Hematopoietic multipotent progenitor cell (in vitro differentiated cells): Measurements from ENCODE around the gene ZDHHC13. TPM values are rescaled to one million over a fixed set of nuclear protein-coding genes. Genes with fewer than 3 reads are reported as not detected.
A peak's percentile ranks its signal among the peaks of the same experiment; 100 is the strongest.

Experiments
- DNase-seq, 3 donors: peaks; one replicate each; pipeline ENCODE4 v3.0.0-alpha.2; 2011 to 2015; ENCODE audit warnings: low read depth in 2 of 3, low spot score in 2 of 3
- total RNA-seq: library from RNA; depleted of rRNA; stranded (reverse); fragments of >200 nt; gene quantifications from one replicate; pipeline ENCODE4 v1.2.3, GENCODE V29; 2012

Gene ZDHHC13
- total RNA-seq, 1 donor, result 12.9 TPM

GRCh38 chr11:19163617-19164016 lies 46.6 kb downstream of the ZDHHC13 start:
- peak in 2 of 3 donors; percentile 5 to 34 for DNase-seq

- no peak for DNase-seq
These were observed 47.4 kb downstream of the ZDHHC13 start for GRCh38 chr11:19164230-19164855.

GRCh38 chr11:19164881-19165280 lies 47.9 kb downstream of the ZDHHC13 start:
- no peak for DNase-seq

- DNase-seq, result no peak
These were observed 51.1 kb downstream of the ZDHHC13 start for GRCh38 chr11:19168090-19168489.

- no peak for DNase-seq
These were observed 56.2 kb downstream of the ZDHHC13 start for GRCh38 chr11:19173004-19173689.

- no peak for DNase-seq
These were observed 57.1 kb downstream of the ZDHHC13 start for GRCh38 chr11:19173964-19174638.

GRCh38 chr11:19176629-19177186 lies 59.7 kb downstream of the ZDHHC13 start:
- DNase-seq, result no peak

- peak in 1 of 3 donors; percentile 34 for DNase-seq
These were observed 64.7 kb downstream of the ZDHHC13 start for GRCh38 chr11:19181531-19182261.

GRCh38 chr11:19183646-19184045 lies 66.7 kb downstream of the ZDHHC13 start:
- no peak for DNase-seq

- DNase-seq, result no peak
These were observed 68.1 kb downstream of the ZDHHC13 start for GRCh38 chr11:19185036-19185435.

- DNase-seq, result no peak
These were observed 68.6 kb downstream of the ZDHHC13 start for GRCh38 chr11:19185516-19186052.

GRCh38 chr11:19187114-19187832 lies 70.3 kb downstream of the ZDHHC13 start:
- DNase-seq, result no peak

GRCh38 chr11:19187833-19188258 lies 70.9 kb downstream of the ZDHHC13 start:
- DNase-seq, result no peak

- no peak for DNase-seq
These were observed 74.7 kb downstream of the ZDHHC13 start for GRCh38 chr11:19191530-19192169.

- DNase-seq, result no peak
These were observed 76.9 kb downstream of the ZDHHC13 start for GRCh38 chr11:19193916-19194315.

GRCh38 chr11:19194620-19195308 lies 77.8 kb downstream of the ZDHHC13 start:
- no peak for DNase-seq

- no peak for DNase-seq
These were observed 79.5 kb downstream of the ZDHHC13 start for GRCh38 chr11:19196432-19196831.

- DNase-seq, result no peak
These were observed 82.1 kb downstream of the ZDHHC13 start for GRCh38 chr11:19199048-19199447.

GRCh38 chr11:19199771-19200170 lies 82.8 kb downstream of the ZDHHC13 start:
- DNase-seq, result peak in 2 of 3 donors; percentile 21 to 23
